Mucosa of descending colon (tissue), 3 donors: Measurements from ENCODE around the gene KHDC1. TPM values are rescaled to one million over a fixed set of nuclear protein-coding genes. Genes with fewer than 3 reads are reported as not detected.

Experiments used
- ATAC-seq: fragments of 200-7000 bp; cut with Tn5 transposase; one replicate; pipeline ENCODE4 v1.9.1; 2020; ENCODE audit warnings: mild to moderate bottlenecking, moderate library complexity
- DNase-seq, 3 donors: peaks; one replicate each; pipeline ENCODE4 v3.0.0-alpha.2; 2020
- H3K36me3 ChIP-seq: fragments of 200-600 bp; one replicate; pipeline ENCODE4 v1.8.0; 2021; ENCODE audit warnings: low read depth, mild to moderate bottlenecking
- H3K4me1 ChIP-seq: fragments of 200-600 bp; one replicate; pipeline ENCODE4 v1.8.0; 2021; ENCODE audit warnings: low read depth, mild to moderate bottlenecking
- H3K4me3 ChIP-seq: fragments of 200-600 bp; one replicate; pipeline ENCODE4 v1.8.0; 2021; ENCODE audit warnings: mild to moderate bottlenecking
- H3K9me3 ChIP-seq: fragments of 200-600 bp; one replicate; pipeline ENCODE4 v1.8.0; 2021; ENCODE audit warnings: mild to moderate bottlenecking
- intact Hi-C, 2 donors: fragments of 100-400 bp; cut with DNase I in 1 of 2; cut with micrococcal nuclease in 1 of 2; formaldehyde crosslinking; loops; one replicate each; pipeline versions ENCODE4 v1.11.0 to v1.11.1; 2022; cut with DNase I, micrococcal nuclease
- total RNA-seq, 3 donors: library from RNA; stranded (reverse); fragmentation: NEBNext Ultra II Directional in 2 of 3; extraction: Animal tissue kit (Norgen Biotek cat#: 25700) in 2 of 3; gene quantifications; one replicate each; pipeline versions ENCODE4 v1.2.1 to v1.2.4, GENCODE V29; 2021 to 2023
- TF ChIP-seq, protein P1 (sequence below): fragments of 200-600 bp; IDR thresholded peaks from one replicate; pipeline ENCODE4 v1.8.0; 2022; ENCODE audit warnings: antibody characterized with exemption, mild to moderate bottlenecking
- donor health status: DM: no; HTN: no; CAD: no; lungs with moderate emphysema.
- donor health status: DM: no; HTN: no; CAD: no.
- donor health status: DM: no; HTN: yes; CAD: no.

Gene KHDC1
- total RNA-seq, 3 donors from 2014 or later = 0.75 to 1.7 (median 0.84) TPM

DNA sequence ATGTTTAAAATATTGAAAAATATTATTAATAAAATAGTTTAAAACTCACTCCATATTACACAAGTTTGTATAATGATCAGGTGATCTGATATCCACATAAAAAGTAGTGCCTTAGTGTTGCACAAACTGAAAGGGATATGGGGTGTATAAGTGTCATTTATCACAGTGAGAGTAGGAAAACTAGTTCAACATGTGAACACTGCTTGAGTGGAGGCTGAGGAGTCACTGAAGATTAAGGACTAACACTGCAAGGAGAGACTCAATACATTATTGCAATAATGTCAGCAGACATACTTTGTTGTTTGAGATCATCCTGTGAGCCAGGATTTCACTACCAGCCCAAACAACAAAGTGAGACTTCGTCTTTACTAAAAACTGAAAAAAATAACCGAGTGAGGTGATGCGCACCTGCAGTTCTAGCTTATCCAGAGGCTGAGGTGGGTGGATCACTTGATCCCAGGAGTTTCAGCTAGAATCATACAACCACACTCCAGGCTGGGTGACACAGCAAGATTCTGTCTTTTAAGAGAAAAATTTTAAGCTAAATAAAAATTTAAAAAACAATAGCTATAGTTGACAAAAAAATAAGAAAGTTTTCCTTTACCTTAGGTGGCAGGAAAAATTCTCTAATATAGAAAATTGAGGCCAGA lies 35.3 kb downstream of the KHDC1 start:
- no peaks in the 10 kb centered on the region for H3K9me3 ChIP-seq
- no peak for DNase-seq
- H3K4me1 ChIP-seq = no peaks in the 10 kb centered on the region
- no peaks in the 10 kb centered on the region for H3K36me3 ChIP-seq
- H3K4me3 ChIP-seq = no peak overlapping the region
- ATAC-seq = no peak
- TF ChIP-seq, protein P1, sequence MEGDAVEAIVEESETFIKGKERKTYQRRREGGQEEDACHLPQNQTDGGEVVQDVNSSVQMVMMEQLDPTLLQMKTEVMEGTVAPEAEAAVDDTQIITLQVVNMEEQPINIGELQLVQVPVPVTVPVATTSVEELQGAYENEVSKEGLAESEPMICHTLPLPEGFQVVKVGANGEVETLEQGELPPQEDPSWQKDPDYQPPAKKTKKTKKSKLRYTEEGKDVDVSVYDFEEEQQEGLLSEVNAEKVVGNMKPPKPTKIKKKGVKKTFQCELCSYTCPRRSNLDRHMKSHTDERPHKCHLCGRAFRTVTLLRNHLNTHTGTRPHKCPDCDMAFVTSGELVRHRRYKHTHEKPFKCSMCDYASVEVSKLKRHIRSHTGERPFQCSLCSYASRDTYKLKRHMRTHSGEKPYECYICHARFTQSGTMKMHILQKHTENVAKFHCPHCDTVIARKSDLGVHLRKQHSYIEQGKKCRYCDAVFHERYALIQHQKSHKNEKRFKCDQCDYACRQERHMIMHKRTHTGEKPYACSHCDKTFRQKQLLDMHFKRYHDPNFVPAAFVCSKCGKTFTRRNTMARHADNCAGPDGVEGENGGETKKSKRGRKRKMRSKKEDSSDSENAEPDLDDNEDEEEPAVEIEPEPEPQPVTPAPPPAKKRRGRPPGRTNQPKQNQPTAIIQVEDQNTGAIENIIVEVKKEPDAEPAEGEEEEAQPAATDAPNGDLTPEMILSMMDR = no peak
- intact Hi-C loops = no loop called here

DNA sequence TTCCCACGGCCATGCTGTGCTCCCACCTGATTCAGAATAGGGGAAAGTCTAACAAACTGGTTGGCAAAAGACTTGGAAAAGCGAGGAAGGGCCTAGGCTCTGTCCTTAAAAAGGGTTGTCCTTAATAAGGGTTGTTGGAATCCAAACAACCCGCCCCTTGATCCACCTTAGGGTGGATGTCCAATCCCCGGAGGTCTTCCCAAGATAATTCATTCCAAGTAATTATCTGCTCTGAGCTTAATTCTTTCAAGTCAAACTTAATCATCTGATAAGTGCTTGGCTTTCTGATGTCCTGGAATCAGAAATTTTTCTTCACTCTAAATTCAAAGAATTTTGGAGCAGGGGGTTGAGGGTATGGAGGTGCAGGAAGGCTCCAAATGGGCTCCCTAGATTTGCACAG lies 37.6 kb downstream of the KHDC1 start, which contains the start of gene KHDC1L:
Gene KHDC1L, minus strand, starts transcription at position 101 of the 400 bp plus-strand sequence. Its CDS starts 88 bp downstream, at position 13.
- Histone ChIP-seq H3K4me1 (no peaks in the 10 kb centered on the region), H3K9me3 (no peaks in the 10 kb centered on the region), H3K36me3 (no peaks in the 10 kb centered on the region), H3K4me3 (no peak within 1 kb of the TSS)
- DNase-seq (no peak), ATAC-seq (no peak)
- intact Hi-C loops = no loop called here
- TF ChIP-seq, protein P1 = no peak

DNA sequence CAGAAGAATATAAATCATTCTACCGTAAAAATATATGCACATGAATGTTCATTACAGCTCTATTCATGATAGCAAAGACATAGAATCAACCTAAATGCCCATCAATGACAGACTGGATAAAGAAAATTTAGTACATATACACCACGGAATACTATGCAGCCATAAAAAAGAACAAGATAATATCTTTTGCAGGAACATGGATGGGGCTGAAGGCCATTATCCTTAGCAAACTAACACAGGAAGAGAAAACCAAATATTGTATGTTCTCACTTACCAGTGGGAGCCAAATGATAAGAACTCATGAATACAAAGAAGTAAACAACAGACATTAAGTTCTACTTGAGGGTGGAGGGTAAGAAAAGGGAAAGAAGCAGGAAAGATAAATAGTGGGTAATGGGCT lies 46.1 kb downstream of the KHDC1 start:
- Histone ChIP-seq H3K9me3 (no peaks in the 10 kb centered on the region), H3K4me1 (no peaks in the 10 kb centered on the region), H3K36me3 (no peaks in the 10 kb centered on the region), H3K4me3 (no peak overlapping the region)
- TF ChIP-seq, protein P1 = no peak
- intact Hi-C loops = no loop called here
- ATAC-seq (no peak), DNase-seq (no peak)

DNA sequence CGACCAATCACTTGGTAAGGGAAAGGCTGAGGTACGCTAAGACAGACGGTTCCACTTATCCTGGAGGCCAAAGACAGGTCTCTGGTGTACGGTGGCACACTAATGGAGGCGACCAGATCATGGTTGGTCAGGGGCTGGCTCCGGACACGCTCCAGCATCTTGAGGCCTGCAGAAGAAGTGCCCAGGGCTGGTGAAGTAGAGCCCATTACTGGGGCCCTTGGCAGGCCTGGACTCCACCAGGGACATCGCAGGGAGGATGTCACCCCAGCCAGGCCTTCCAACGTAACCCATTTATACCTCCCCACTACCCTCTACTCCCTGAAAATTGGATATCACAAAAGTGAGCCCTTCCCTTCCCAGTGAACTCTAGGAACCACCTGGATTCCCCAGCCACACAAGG lies 53.9 kb downstream of the KHDC1 start:
- Histone ChIP-seq H3K36me3 (no peaks in the 10 kb centered on the region), H3K4me1 (no peaks in the 10 kb centered on the region), H3K4me3 (no peak overlapping the region), H3K9me3 (no peaks in the 10 kb centered on the region)
- TF ChIP-seq, protein P1 = no peak
- DNase-seq (no peak), ATAC-seq (no peak)
- intact Hi-C loops = no loop called here

DNA sequence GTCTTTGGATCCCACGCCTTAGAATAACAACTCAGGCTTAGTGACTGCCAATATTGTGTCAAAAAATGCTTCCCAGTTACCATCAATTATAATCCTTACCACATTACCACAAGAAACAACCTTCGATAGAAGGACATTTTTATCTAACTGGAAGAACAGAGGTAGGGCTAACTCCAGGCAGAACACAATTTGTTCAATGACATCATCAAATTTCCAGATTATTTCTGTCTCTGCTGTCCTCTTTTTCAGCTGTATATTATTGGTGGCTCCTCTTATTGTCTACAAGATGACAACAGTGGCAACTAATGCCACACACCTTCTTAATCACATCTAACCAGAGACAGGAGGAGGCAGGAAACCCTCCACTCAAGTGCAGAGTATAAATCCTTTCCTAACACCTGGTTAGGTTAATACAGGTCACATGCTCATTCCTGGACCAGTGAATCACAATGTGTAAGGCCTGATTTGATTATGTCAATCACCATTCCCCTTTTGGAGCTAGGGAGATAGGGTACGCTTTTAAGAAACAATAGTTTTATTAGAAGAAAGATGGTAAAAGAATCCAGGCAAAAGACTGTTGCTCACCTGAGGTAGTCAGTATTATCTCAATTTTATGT lies 55.7 kb downstream of the KHDC1 start:
- Histone ChIP-seq H3K4me1 (no peaks in the 10 kb centered on the region), H3K9me3 (no peaks in the 10 kb centered on the region), H3K36me3 (no peaks in the 10 kb centered on the region), H3K4me3 (no peak overlapping the region)
- DNase-seq = no peak
- intact Hi-C loops = no loop called here
- ATAC-seq = no peak
- TF ChIP-seq, protein P1 = no peak
